Spleen (tissue), 7 donors: Measurements from ENCODE around the gene GPD1L.

ENCODE experiments used
- CTCF ChIP-seq, 11 experiments: fragments of 200-600 bp in 7 of 11; fragments of 450-650 bp in 4 of 11; sonication (generic) in 4 of 11; IDR thresholded peaks in 8 of 11; conservative IDR thresholded peaks in 3 of 11; 1 replicate in 7 of 11; 2 replicates in 4 of 11; pipeline versions ENCODE4 v1.4.0 to v1.8.0; 2016 to 2021; ENCODE audit warnings: antibody characterized with exemption in 11 of 11, inconsistent platforms in 4 of 11, mild to moderate bottlenecking in 1 of 11
- POLR2A ChIP-seq, 3 donors: fragments of 450-650 bp; IDR thresholded peaks; one replicate each; pipeline ENCODE4 v1.5.1; 2017; ENCODE audit warnings: antibody characterized with exemption in 3 of 3, mild to moderate bottlenecking in 1 of 3
- donor health status: DM: no; HTN: no; CAD: no; lungs with moderate emphysema.
- donor health status: DM: no; HTN: no; CAD: no.
- donor health status: DM: no; HTN: no; CAD: no.

- TF ChIP-seq CTCF (IDR thresholded peaks at IDR 0.05 in 8 of 11, conservative IDR thresholded peaks at IDR 0.05 in 3 of 11) (no peak), POLR2A (IDR thresholded peaks at IDR 0.05) (no peak)
Measured at GRCh38 chr3:32138545-32139104, 32.2 kb downstream of the GPD1L start.
